Activated effector memory CD4-positive, alpha-beta T cell treated with anti-CD3 and anti-CD28 coated beads, Interleukin-2, amount 50 U/mL, for 16 hours (primary cell): ENCODE measurements around the gene RALGPS1.

Experiments
- DNase-seq: peaks from one replicate; pipeline ENCODE4 v3.0.0-alpha.2; 2020

RALGPS1 gene

GRCh38 chr9:126914458-126915280 lies at the start of gene RALGPS1:
Gene RALGPS1 (plus strand): TSS chr9:126914782. CDS start chr9:126962290, 47,508 bp downstream.
- DNase-seq: peak; percentile 95

GRCh38 chr9:126869368-126869767 lies 45.2 kb upstream of the RALGPS1 start:
- DNase-seq: no peak

GRCh38 chr9:126872516-126872915 lies 42.1 kb upstream of the RALGPS1 start:
- DNase-seq: no peak

- DNase-seq: no peak
Observed at GRCh38 chr9:126874546-126875314, 39.9 kb upstream of the RALGPS1 start.

GRCh38 chr9:126875756-126876510 lies 38.6 kb upstream of the RALGPS1 start:
- DNase-seq: no peak

- no peak for DNase-seq
Observed at GRCh38 chr9:126876531-126876930, 38.1 kb upstream of the RALGPS1 start.

- DNase-seq: no peak
Observed at GRCh38 chr9:126877418-126877817, 37.2 kb upstream of the RALGPS1 start.

GRCh38 chr9:126879288-126879687 lies 35.3 kb upstream of the RALGPS1 start:
- no peak for DNase-seq

- no peak for DNase-seq
Observed at GRCh38 chr9:126880226-126880946, 34.2 kb upstream of the RALGPS1 start.

GRCh38 chr9:126880947-126881332 lies 33.6 kb upstream of the RALGPS1 start:
- DNase-seq: no peak

- DNase-seq: no peak
Observed at GRCh38 chr9:126882746-126883145, 31.8 kb upstream of the RALGPS1 start.

GRCh38 chr9:126883636-126884035 lies 30.9 kb upstream of the RALGPS1 start:
- DNase-seq: no peak

- DNase-seq: no peak
Observed at GRCh38 chr9:126885131-126885641, 29.4 kb upstream of the RALGPS1 start.

- DNase-seq: no peak
Observed at GRCh38 chr9:126886034-126886822, 28.4 kb upstream of the RALGPS1 start.

GRCh38 chr9:126886897-126887296 lies 27.7 kb upstream of the RALGPS1 start:
- DNase-seq: no peak

- DNase-seq: no peak
Observed at GRCh38 chr9:126891676-126892075, 22.9 kb upstream of the RALGPS1 start.

- no peak for DNase-seq
Observed at GRCh38 chr9:126893079-126893478, 21.5 kb upstream of the RALGPS1 start.

- DNase-seq: no peak
Observed at GRCh38 chr9:126894052-126894603, 20.5 kb upstream of the RALGPS1 start.

- DNase-seq: peak; percentile 3
Observed at GRCh38 chr9:126902210-126902609, 12.4 kb upstream of the RALGPS1 start.

- no peak for DNase-seq
Observed at GRCh38 chr9:126904586-126904985, 10.0 kb upstream of the RALGPS1 start.

GRCh38 chr9:126906091-126906490 lies 8.5 kb upstream of the RALGPS1 start:
- no peak for DNase-seq
